HepG2 (cell line): ENCODE results near the gene PRDX6. TPM values are rescaled to one million over a fixed set of nuclear protein-coding genes. Genes with fewer than 3 reads are reported as not detected.

Experiments
- ATAC-seq: fragments of 200-7000 bp; cut with Tn5 transposase; 3 replicates; pipeline ENCODE4 v1.9.1; 2020; ENCODE audit warnings: mild to moderate bottlenecking, moderate library complexity
- BruUV-seq: library from RNA; stranded (reverse); fragments of 400-500 nt; replicated peaks from 2 replicates; lab custom pipeline; 2021; lab: Mats Ljungman, UMichigan
- CTCF ChIA-PET: fragments of 300-600 bp; formaldehyde crosslinking; extraction: SDS; loops from one replicate; lab custom pipeline; 2021; ENCODE audit warnings: low total read pairs, inconsistent platforms, low intra/inter-chr PET ratio; lab: Yijun Ruan, JAX
- POLR2A ChIA-PET: fragments of 350-600 bp; sonication (Branson Sonifier 250); formaldehyde crosslinking; loops from one replicate; lab custom pipeline; 2020; ENCODE audit warnings: antibody characterized with exemption, inconsistent platforms; lab: Yijun Ruan, JAX
- DNase-seq: peaks from one replicate; pipeline ENCODE4 v3.0.0-alpha.2; 2015; ENCODE audit warnings: low spot score
- FAIRE-seq: peaks from 3 replicates; lab custom pipeline; 2011; peaks lifted over from hg19 to GRCh38; lab: Jason Lieb, UNC
- H2AFZ ChIP-seq: one replicate; pipeline ENCODE4 v1.6.1; 2011; ENCODE audit warnings: low read length, inconsistent platforms
- H3K27ac ChIP-seq: fragments of 300-600 bp; 3 replicates; pipeline ENCODE4 v1.8.0; 2011; ENCODE audit warnings: mixed run types, mild to moderate bottlenecking, mixed read lengths, low read length, inconsistent platforms; ENCODE audit not compliant: insufficient read depth; ENCODE audit errors: extremely low read length
- H3K27me3 ChIP-seq, 2 experiments: fragments of 200-600 bp in 1 of 2; 2 replicates in 1 of 2; 3 replicates in 1 of 2; pipeline versions ENCODE4 v1.6.0 to v1.8.0; 2011; ENCODE audit warnings: low read length in 2 of 2, mild to moderate bottlenecking in 2 of 2, moderate library complexity in 2 of 2, inconsistent platforms in 1 of 2; ENCODE audit not compliant: insufficient read depth in 2 of 2, control insufficient read depth in 1 of 2
- H3K36me3 ChIP-seq, 2 experiments: fragments of 200-600 bp in 1 of 2; replicated peaks in 1 of 2; 2 replicates in 1 of 2; 3 replicates in 1 of 2; pipeline versions ENCODE4 v1.5.1 to v1.8.0; 2011; ENCODE audit warnings: low read length in 2 of 2, inconsistent platforms in 1 of 2; ENCODE audit not compliant: insufficient read depth in 2 of 2, control insufficient read depth in 1 of 2
- H3K4me1 ChIP-seq: 2 replicates; pipeline ENCODE4 v1.5.1; 2012; ENCODE audit warnings: low read length, inconsistent platforms; ENCODE audit not compliant: insufficient read depth
- H3K4me2 ChIP-seq: 2 replicates; pipeline ENCODE4 v1.6.0; 2011; ENCODE audit warnings: low read depth, low read length, inconsistent platforms
- H3K4me3 ChIP-seq, 3 experiments: fragments of 200-600 bp in 1 of 3; sonication (generic), shearing (Covaris generic) in 1 of 3; replicated peaks in 1 of 3; 2 replicates each; pipeline ENCODE4 v1.5.1; 2011 to 2016; ENCODE audit warnings: low read length in 3 of 3, inconsistent platforms in 2 of 3, low read depth in 2 of 3, mild to moderate bottlenecking in 2 of 3, control low read depth in 1 of 3, mixed read lengths in 1 of 3; ENCODE audit not compliant: insufficient read depth in 1 of 3
- H3K79me2 ChIP-seq: one replicate; pipeline ENCODE4 v1.6.1; 2011; ENCODE audit warnings: low read length, inconsistent platforms; ENCODE audit not compliant: insufficient read depth
- H3K9ac ChIP-seq: 2 replicates; pipeline ENCODE4 v1.6.0; 2011; ENCODE audit warnings: mild to moderate bottlenecking, low read depth, low read length, inconsistent platforms; ENCODE audit not compliant: insufficient read depth
- H3K9me3 ChIP-seq: 2 replicates; pipeline ENCODE4 v1.5.1; 2012; ENCODE audit warnings: mild to moderate bottlenecking, low read length
- H4K20me1 ChIP-seq: 2 replicates; pipeline ENCODE4 v1.6.0; 2011; ENCODE audit warnings: inconsistent platforms, mild to moderate bottlenecking, low read length, moderate library complexity; ENCODE audit not compliant: insufficient read depth
- DNMT3B ChIP-seq: conservative IDR thresholded peaks from 2 replicates; pipeline ENCODE4 v1.6.1; 2016; ENCODE audit warnings: missing biosample characterization, control low read depth
- KLF16 ChIP-seq, 2 experiments: sonication (generic) in 1 of 2; formaldehyde crosslinking in 1 of 2; IDR thresholded peaks; 2 replicates each; pipeline versions ENCODE4 v1.6.1 to v1.8.0; 2016 to 2023; ENCODE audit warnings: missing genetic modification reagents in 2 of 2, missing compliant biosample characterization in 1 of 2
- NCOA5 ChIP-seq: sonication (generic); formaldehyde crosslinking; IDR thresholded peaks from 2 replicates; pipeline ENCODE4 v1.4.0; 2020; ENCODE audit warnings: missing genetic modification reagents
- RBM22 ChIP-seq: fragments of 200-400 bp; formaldehyde crosslinking; optimal IDR thresholded peaks from 2 replicates; pipeline ENCODE3; 2017; ENCODE audit warnings: mild to moderate bottlenecking, low read length, moderate library complexity
- XRCC5 ChIP-seq: fragments of 200-400 bp; formaldehyde crosslinking; optimal IDR thresholded peaks from 2 replicates; pipeline ENCODE3; 2017; ENCODE audit warnings: mild to moderate bottlenecking, low read length
- ZNF143 ChIP-seq: sonication (generic); formaldehyde crosslinking; IDR thresholded peaks from 2 replicates; pipeline ENCODE4 v1.4.0; 2020; ENCODE audit warnings: missing genetic modification reagents
- ZNF547 ChIP-seq: sonication (generic); formaldehyde crosslinking; IDR thresholded peaks from 2 replicates; pipeline ENCODE4 v1.5.1; 2020; ENCODE audit warnings: mild to moderate bottlenecking, missing genetic modification reagents
- WGBS: methylation state at CpG from one replicate; pipeline ENCODE4 v1.1.6; 2017; ENCODE audit warnings: low lambda C conversion rate; 5-methylcytosine and 5-hydroxymethylcytosine counted together
- in situ Hi-C: cut with HindIII; loops from 2 replicates; pipeline ENCODE4 v1.10.0; 2017; ENCODE audit warnings: low pct_unique_long_range_greater_than_20kb; ENCODE audit not compliant: extremely low pct_ligation_motif_present
- intact Hi-C: fragments of 100-400 bp; cut with micrococcal nuclease; formaldehyde crosslinking; loops from one replicate; pipeline ENCODE4 v1.10.0; 2022; ENCODE audit not compliant: unreplicated experiment
- polyA plus RNA-seq, 8 experiments: library from polyadenylated mRNA; depleted of rRNA in 3 of 8; stranded (reverse) in 7 of 8; unstranded in 1 of 8; fragments of >200 nt; fragmentation: Illumina TruSeq in 4 of 8; extraction: Trizol in 4 of 8; gene quantifications; 2 replicates each; pipeline versions ENCODE4 v1.2.1 to v1.2.3, GENCODE V29; 2011 to 2016; ENCODE audit warnings: low read depth in 4 of 8, missing spikeins in 1 of 8, mixed read lengths in 1 of 8; ENCODE audit not compliant: insufficient read depth in 1 of 8
- total RNA-seq, 5 experiments: library from RNA; depleted of rRNA; stranded (reverse); fragments of >200 nt; fragmentation: Illumina TruSeq; extraction: Trizol; gene quantifications; 2 replicates each; pipeline ENCODE4 v1.2.3, GENCODE V29; 2016; ENCODE audit warnings: low read depth in 1 of 5
- TF ChIP-seq, protein P1 (sequence below): sonication (generic); formaldehyde crosslinking; IDR thresholded peaks from 2 replicates; pipeline ENCODE4 v1.8.1; 2023; ENCODE audit warnings: mild to moderate bottlenecking, inconsistent platforms, moderate library complexity, missing genetic modification reagents, borderline replicate concordance

PRDX6 gene
- total and polyA plus RNA-seq, 2 of the 13 experiments (the other 11 are each of a cell fraction or from before 2014, with no cell fraction given) = 224 to 309 TPM

DNA sequence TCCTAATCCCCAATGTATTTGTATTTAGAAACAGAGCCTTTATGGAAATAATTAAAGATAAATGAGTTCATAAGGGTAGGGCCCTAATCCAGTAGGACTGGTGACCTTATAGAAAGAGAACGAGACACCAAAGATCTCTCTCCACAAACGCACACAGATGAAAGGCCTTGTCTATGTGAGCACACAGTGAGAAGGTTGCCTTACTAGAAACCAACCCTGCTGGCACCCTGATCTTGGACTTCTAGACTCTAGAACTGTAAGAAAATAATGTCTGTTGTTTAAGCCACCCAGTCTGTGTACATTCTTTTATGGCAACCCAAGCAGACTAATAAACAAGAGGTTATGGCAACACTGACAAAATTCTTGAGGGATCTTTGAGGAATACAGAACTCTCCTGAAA, 44.8 kb upstream of the PRDX6 start:
- no peak overlapping the region for H3K4me2 ChIP-seq
- no peaks in the 10 kb centered on the region for H3K79me2 ChIP-seq
- ATAC-seq (no peak), DNase-seq (no peak)
- CTCF ChIA-PET = interaction anchor here (3.7 kb wide), 1 partner anchor 74 kb away, joined by 36 read pairs; no protein-coding TSS in a partner anchor
- no peak overlapping the region for H2AFZ ChIP-seq
- H4K20me1 ChIP-seq = no peaks in the 10 kb centered on the region
- TF ChIP-seq ZNF547 (CRISPR knock-in tag) (no peak), KLF16 (CRISPR knock-in tag; IDR thresholded peaks at IDR 0.05) (no peak), ZNF143 (no peak), RBM22 (no peak), XRCC5 (no peak), DNMT3B (CRISPR knock-in tag) (no peak), NCOA5 (CRISPR knock-in tag) (no peak)
- TF ChIP-seq, protein P1, sequence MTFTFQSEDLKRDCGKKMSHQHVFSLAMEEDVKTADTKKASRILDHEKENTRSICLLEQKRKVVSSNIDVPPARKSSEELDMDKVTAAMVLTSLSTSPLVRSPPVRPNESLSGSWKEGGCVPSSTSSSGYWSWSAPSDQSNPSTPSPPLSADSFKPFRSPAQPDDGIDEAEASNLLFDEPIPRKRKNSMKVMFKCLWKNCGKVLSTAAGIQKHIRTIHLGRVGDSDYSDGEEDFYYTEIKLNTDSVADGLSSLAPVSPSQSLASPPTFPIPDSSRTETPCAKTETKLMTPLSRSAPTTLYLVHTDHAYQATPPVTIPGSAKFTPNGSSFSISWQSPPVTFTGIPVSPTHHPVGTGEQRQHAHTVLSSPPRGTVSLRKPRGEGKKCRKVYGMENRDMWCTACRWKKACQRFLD (CRISPR knock-in tag) = no peak
- TF ChIP-seq, all 625 proteins: peak for 0
- Histone ChIP-seq H3K36me3 (no peaks in the 10 kb centered on the region), H3K9ac (no peak overlapping the region), H3K4me3 (no peak overlapping the region), H3K27ac (no peak overlapping the region), H3K4me1 (peaks cover 17% of the 10 kb centered on the region; the same call in 1 of the 2 replicates), H3K9me3 (no peaks in the 10 kb centered on the region), H3K27me3 (no peaks in the 10 kb centered on the region)
- in situ Hi-C loops (loop anchor here (5.0 kb wide), 1 partner anchor 75 kb away; no protein-coding TSS in a partner anchor), intact Hi-C loops (no loop called here)
- POLR2A ChIA-PET = no interaction called here
- BruUV-seq = no TSS peak
- 88% methylated on average over 2 of the region's 2 CpGs for WGBS
- no peak for FAIRE-seq
